ENCODE data around the gene SIDT1.

DNA sequence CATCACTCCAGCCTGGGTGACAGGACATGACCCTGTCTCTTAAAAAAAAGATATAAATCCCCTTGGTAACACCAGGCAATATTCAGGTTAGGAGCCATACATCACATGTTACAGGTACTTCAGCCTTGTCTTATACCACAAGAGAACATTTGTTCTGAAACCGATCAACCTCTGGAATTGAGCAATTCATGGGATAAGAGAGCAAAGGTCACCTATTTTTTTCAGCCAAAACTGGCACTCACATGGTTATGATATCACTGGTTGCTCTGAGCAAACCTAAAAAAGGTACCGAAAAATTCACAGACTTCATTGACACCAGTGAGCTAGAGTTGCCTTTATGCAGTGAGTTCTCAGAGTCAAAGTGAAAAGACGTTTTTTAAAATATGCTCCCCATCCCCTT, 26.5 kb upstream of the SIDT1 start:
- TF ChIP-seq POLR2A (IDR thresholded peaks at IDR 0.05; ENCODE audit: low read length) (no peak), GATA1 (IDR thresholded peaks at IDR 0.05; ENCODE audit: low read depth, low read length) (no peak)

All from erythroblast (primary cell).